Nephron progenitor cell (in vitro differentiated cells): ENCODE measurements around the gene TAPBP.
"Not testable (repeated sequence)": the region's sequence is repeated elsewhere in the genome, so short reads cannot be mapped to it uniquely, and the experiment has no call there.

Source experiments
- DNase-seq: peaks from one replicate; pipeline ENCODE4 v3.0.0; 2021
- H3K27ac Mint-ChIP-seq: 2 replicates; pipeline ENCODE4 v1.8.0; 2021; ENCODE audit warnings: mild to moderate bottlenecking, moderate library complexity, mixed read lengths
- H3K27me3 Mint-ChIP-seq: 2 replicates; pipeline ENCODE4 v1.8.0; 2021; ENCODE audit warnings: mild to moderate bottlenecking, low read depth, mixed read lengths; ENCODE audit not compliant: poor library complexity
- H3K36me3 Mint-ChIP-seq: 2 replicates; pipeline ENCODE4 v1.8.0; 2021; ENCODE audit warnings: low read depth, mixed read lengths
- H3K4me1 Mint-ChIP-seq: 2 replicates; pipeline ENCODE4 v1.8.0; 2021; ENCODE audit warnings: mixed read lengths
- H3K4me3 Mint-ChIP-seq: 2 replicates; pipeline ENCODE4 v1.8.0; 2021; ENCODE audit warnings: mild to moderate bottlenecking, moderate library complexity, mixed read lengths
- H3K9me3 Mint-ChIP-seq: 2 replicates; pipeline ENCODE4 v1.8.0; 2021; ENCODE audit warnings: mild to moderate bottlenecking, moderate library complexity, mixed read lengths
- TF ChIP-seq, protein P1 (sequence below): fragments of 200-600 bp; sonication (generic); IDR thresholded peaks from 2 replicates; pipeline ENCODE4 v1.5.0; 2021; ENCODE audit warnings: antibody characterized with exemption

The TAPBP gene

DNA sequence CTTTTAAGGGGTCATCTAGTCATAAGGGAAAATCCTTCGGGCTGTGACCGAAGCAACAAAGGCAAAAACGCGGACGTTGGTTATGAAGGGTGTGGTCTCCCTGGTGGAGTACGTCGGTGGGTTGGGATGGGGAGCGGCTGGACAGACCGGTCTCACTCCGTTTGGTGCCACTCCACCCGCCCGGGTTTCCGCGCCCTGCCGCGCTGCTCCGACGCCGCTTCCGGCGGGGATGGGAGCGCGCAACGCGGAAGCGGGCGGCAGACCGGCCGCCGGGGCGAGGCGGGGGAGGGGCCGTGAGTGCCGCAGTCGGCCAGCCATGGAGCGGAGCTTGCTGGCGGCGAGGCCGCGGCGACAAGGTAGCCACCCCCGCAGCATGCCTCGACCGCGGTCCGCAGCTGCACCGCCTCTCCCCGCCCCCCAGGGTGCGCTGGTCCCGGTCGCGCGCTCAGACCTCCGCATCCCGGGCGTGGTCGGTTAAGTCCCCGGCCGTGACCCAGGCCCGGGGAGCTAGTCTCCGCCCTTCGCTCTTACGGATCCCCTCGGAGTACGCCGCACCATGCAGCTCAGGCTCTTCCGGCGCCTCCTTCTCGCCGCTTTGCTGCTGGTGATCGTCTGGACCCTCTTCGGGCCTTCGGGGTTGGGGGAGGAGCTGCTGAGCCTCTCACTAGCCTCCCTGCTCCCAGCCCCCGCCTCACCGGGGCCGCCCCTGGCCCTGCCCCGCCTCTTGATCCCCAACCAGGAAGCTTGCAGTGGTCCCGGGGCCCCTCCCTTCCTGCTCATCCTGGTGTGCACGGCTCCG lies 36.8 kb downstream of the TAPBP start, which contains the start of gene B3GALT4:
TSS of gene B3GALT4 (plus strand) at position 260 of the 799 bp plus-strand sequence. CDS start at position 557, 297 bp downstream.
- Mint-ChIP-seq H3K4me3 (peak within 1 kb of the TSS; percentile 96), H3K4me1 (peaks cover 74% of the 10 kb centered on the region), H3K27me3 (no peaks in the 10 kb centered on the region), H3K27ac (peak within 1 kb of the TSS; percentile 95), H3K9me3 (no peaks in the 10 kb centered on the region), H3K36me3 (peaks cover 40% of the 10 kb centered on the region)
- TF ChIP-seq, protein P1, sequence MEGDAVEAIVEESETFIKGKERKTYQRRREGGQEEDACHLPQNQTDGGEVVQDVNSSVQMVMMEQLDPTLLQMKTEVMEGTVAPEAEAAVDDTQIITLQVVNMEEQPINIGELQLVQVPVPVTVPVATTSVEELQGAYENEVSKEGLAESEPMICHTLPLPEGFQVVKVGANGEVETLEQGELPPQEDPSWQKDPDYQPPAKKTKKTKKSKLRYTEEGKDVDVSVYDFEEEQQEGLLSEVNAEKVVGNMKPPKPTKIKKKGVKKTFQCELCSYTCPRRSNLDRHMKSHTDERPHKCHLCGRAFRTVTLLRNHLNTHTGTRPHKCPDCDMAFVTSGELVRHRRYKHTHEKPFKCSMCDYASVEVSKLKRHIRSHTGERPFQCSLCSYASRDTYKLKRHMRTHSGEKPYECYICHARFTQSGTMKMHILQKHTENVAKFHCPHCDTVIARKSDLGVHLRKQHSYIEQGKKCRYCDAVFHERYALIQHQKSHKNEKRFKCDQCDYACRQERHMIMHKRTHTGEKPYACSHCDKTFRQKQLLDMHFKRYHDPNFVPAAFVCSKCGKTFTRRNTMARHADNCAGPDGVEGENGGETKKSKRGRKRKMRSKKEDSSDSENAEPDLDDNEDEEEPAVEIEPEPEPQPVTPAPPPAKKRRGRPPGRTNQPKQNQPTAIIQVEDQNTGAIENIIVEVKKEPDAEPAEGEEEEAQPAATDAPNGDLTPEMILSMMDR, result peak; percentile 68
- DNase-seq, result peak; percentile 87

GRCh38 chr6:33276581-33276863 lies 37.4 kb downstream of the TAPBP start:
- Mint-ChIP-seq H3K27me3 (no peaks in the 10 kb centered on the region), H3K4me1 (peaks cover 77% of the 10 kb centered on the region), H3K4me3 (peak overlapping the region; percentile 96), H3K27ac (peak overlapping the region; percentile 95), H3K9me3 (no peaks in the 10 kb centered on the region), H3K36me3 (peaks cover 40% of the 10 kb centered on the region)
- TF ChIP-seq, protein P1, result no peak
- no peak for DNase-seq

GRCh38 chr6:33275795-33276580 lies 37.9 kb downstream of the TAPBP start:
- not testable (repeated sequence) for DNase-seq, H3K27me3 Mint-ChIP-seq, H3K9me3 Mint-ChIP-seq
- Mint-ChIP-seq H3K36me3 (peaks cover 40% of the 10 kb centered on the region), H3K4me3 (peak overlapping the region; percentile 96), H3K27ac (peak overlapping the region; percentile 95), H3K4me1 (peaks cover 78% of the 10 kb centered on the region)

GRCh38 chr6:33273924-33274902 lies 39.7 kb downstream of the TAPBP start:
- peaks cover 75% of the 10 kb centered on the region for H3K4me1 Mint-ChIP-seq
- H3K9me3 Mint-ChIP-seq, result no peaks in the 10 kb centered on the region
- peak overlapping the region; percentile 96 for H3K4me3 Mint-ChIP-seq
- TF ChIP-seq, protein P1, result no peak
- H3K27me3 Mint-ChIP-seq, result no peaks in the 10 kb centered on the region
- peak overlapping the region; percentile 97 for H3K27ac Mint-ChIP-seq
- DNase-seq, result no peak
- peaks cover 40% of the 10 kb centered on the region for H3K36me3 Mint-ChIP-seq

DNA sequence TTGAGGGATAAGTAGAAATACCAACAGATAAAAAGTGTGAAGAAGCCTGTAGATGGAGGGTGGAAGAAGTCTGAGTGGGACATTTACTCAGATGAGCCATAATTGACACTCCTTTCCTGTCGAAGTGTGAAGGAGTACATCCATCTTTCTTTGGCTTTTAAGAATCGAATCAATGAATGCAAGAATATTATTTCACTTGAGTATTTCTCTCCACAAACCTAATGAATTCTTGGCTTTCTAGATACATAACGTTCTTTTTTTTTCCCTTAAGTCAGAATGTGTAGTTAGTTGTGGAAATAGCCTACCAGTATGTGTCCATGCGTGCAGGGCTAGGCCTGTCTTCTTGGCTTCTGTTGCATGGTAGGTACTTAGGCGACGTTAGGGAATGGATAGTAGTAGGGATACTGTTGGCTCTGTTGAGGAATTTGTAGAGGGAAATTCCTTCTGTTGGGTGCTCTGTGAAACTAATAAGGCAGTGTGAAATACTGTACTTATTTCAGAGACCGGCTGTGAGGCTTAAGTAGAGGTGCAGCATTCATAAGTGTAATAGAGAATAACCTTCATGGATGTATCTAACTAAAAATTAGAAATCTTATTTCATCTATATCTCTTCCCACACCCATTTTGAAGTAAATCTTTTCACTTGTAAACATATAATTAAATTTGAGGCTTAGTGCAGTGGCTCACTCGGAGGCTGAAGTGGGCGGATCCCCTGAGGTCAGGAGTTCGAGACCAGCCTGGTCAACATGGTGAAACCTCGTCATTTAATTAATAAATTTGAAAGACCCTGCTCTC lies 40.6 kb downstream of the TAPBP start:
- Mint-ChIP-seq H3K4me1 (peaks cover 75% of the 10 kb centered on the region), H3K9me3 (no peaks in the 10 kb centered on the region), H3K4me3 (peak overlapping the region; percentile 96), H3K27ac (peak overlapping the region; percentile 100), H3K27me3 (no peaks in the 10 kb centered on the region), H3K36me3 (peaks cover 46% of the 10 kb centered on the region)
- TF ChIP-seq, protein P1, result no peak
- DNase-seq, result no peak
